Measurements from ENCODE around the gene PRAMEF1.

- TF ChIP-seq EZH2phosphoT487 (IDR thresholded peaks at IDR 0.05; ENCODE audit: borderline replicate concordance): no peak
- no peak for TF ChIP-seq CTCF (conservative IDR thresholded peaks at IDR 0.05; ENCODE audit: low read length)
These were observed 49.3 kb upstream of the PRAMEF1 start for GRCh38 chr1:12741946-12742345.

Data from Loucy (cell line).